Ascending aorta (tissue), 2 donors: ENCODE data around the gene GNMT. TPM values are rescaled to one million over a fixed set of nuclear protein-coding genes. Genes with fewer than 3 reads are reported as not detected.

Source experiments
- DNase-seq, 2 donors: peaks; one replicate each; pipeline ENCODE4 v3.0.0-alpha.2; 2019; ENCODE audit warnings: low spot score in 2 of 2
- H3K27ac ChIP-seq, 2 donors: fragments of 200-600 bp; sonication (generic); one replicate each; pipeline ENCODE4 v1.5.1; 2016 to 2017; ENCODE audit warnings: mild to moderate bottlenecking in 1 of 2
- H3K27me3 ChIP-seq: fragments of 200-600 bp; sonication (generic); one replicate; pipeline ENCODE4 v1.5.1; 2017
- H3K36me3 ChIP-seq, 2 donors: fragments of 200-600 bp; sonication (generic); one replicate each; pipeline ENCODE4 v1.5.1; 2016
- H3K4me1 ChIP-seq, 2 donors: fragments of 200-600 bp; sonication (generic); one replicate each; pipeline ENCODE4 v1.5.1; 2016 to 2017; ENCODE audit warnings: mild to moderate bottlenecking in 1 of 2
- H3K4me3 ChIP-seq, 2 donors: fragments of 200-600 bp; sonication (generic); one replicate each; pipeline ENCODE4 v1.5.1; 2016 to 2017; ENCODE audit warnings: mild to moderate bottlenecking in 1 of 2
- H3K9me3 ChIP-seq, 2 donors: fragments of 200-600 bp; sonication (generic); one replicate each; pipeline ENCODE4 v1.5.1; 2016
- intact Hi-C: fragments of 100-400 bp; cut with DNase I; formaldehyde crosslinking; loops from one replicate; pipeline ENCODE4 v1.15.1; 2023
- total RNA-seq: library from RNA; depleted of rRNA; stranded (reverse); fragments of >200 nt; gene quantifications from one replicate; pipeline ENCODE4 v1.1.0, GENCODE V29; 2016
- TF ChIP-seq, protein P1 (sequence below), 3 experiments: fragments of 200-600 bp in 2 of 3; fragments of 450-650 bp in 1 of 3; sonication (generic) in 2 of 3; IDR thresholded peaks; one replicate each; pipeline ENCODE4 v1.5.1; 2016 to 2019; ENCODE audit warnings: antibody characterized with exemption in 3 of 3, mild to moderate bottlenecking in 1 of 3, moderate library complexity in 1 of 3

GNMT gene
- total RNA-seq, 1 donor from 2014 or later, result not detected

DNA sequence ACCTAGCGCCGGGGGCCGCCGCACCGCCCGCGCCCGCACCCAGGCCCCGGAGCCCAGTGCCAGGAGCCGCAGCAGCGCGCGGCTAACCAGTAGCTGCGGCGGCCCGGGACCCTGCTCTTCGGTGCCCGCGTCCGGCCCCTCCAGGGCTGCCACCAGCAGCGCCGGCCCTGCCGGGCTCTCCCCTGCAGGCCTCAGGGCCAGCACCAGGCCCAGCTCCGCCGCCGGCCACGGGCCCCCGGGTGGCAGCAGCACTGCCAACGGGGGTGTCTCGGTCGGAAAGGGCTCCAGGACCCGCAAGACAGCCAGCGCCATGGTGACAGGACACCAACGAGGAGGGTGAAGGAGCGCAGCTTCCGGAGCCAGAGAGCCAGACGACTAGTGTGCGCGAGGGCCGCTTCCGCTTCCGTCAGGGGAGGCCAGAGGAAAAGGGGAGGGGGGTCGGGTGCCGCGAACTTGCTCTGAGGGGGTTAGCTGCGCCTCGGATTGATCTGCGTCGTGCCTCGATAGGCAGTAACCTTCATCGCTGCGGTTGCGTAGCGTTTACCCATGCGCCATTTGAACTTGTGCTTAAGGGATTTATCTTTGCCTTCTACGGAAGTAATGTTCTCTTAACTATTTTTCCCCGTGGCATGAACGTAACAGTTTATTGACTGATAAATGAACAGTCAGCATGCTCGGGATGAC, 18.4 kb downstream of the GNMT start, which contains the start of gene PEX6:
TSS of gene PEX6 (minus strand) at position 343 of the 684 bp plus-strand sequence. CDS start at position 312, 31 bp downstream.
- intact Hi-C loops, result loop anchor here (1.0 to 2.0 kb wide), 3 partner anchors 36 to 74 kb away; partner anchors contain the start of genes CNPY3, CUL7 and KLHDC3
- TF ChIP-seq, protein P1, sequence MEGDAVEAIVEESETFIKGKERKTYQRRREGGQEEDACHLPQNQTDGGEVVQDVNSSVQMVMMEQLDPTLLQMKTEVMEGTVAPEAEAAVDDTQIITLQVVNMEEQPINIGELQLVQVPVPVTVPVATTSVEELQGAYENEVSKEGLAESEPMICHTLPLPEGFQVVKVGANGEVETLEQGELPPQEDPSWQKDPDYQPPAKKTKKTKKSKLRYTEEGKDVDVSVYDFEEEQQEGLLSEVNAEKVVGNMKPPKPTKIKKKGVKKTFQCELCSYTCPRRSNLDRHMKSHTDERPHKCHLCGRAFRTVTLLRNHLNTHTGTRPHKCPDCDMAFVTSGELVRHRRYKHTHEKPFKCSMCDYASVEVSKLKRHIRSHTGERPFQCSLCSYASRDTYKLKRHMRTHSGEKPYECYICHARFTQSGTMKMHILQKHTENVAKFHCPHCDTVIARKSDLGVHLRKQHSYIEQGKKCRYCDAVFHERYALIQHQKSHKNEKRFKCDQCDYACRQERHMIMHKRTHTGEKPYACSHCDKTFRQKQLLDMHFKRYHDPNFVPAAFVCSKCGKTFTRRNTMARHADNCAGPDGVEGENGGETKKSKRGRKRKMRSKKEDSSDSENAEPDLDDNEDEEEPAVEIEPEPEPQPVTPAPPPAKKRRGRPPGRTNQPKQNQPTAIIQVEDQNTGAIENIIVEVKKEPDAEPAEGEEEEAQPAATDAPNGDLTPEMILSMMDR (IDR thresholded peaks at IDR 0.05), result no peak

DNA sequence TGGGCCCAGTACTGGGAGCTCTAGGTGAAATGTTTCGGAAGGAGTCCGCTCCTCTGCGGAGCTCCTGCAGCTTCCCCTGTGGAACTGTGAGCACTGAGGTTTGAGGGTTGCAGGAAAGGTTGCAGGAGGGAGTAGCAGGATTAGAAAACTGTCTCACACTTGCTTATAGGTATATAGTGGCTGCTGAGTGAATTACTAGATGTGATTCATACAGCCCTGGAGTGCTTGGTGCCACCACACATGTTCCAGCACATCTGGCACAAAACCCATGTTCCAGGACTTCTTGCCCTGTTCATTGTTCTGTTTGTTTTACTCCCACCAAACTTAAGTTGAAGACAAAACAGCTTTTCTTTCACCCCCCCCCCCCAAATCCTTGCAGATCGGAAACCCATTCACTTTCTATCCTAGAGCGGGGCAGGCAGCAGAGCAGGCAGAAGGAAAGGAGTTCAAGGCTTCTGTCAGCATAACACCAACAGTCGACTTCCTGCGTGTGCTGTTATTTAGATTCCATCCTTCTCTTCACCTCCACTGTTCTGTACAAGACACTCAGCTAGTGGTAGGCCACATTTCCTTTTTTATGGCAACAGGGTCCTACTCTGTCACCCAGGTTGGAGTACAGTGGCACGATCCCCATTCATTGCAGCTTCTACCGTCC, 19.1 kb downstream of the GNMT start:
- H3K4me1 ChIP-seq, result peaks cover 0 to 27% of the 10 kb centered on the region in 2 donors
- peak overlapping the region; percentile 84 to 92 for H3K4me3 ChIP-seq
- no peaks in the 10 kb centered on the region for H3K9me3 ChIP-seq
- TF ChIP-seq, protein P1 (IDR thresholded peaks at IDR 0.05), result peak in 1 of 3 experiments; percentile 27
- H3K36me3 ChIP-seq, result no peaks in the 10 kb centered on the region
- intact Hi-C loops, result loop anchor here (1.0 to 2.0 kb wide), 3 partner anchors 35 to 74 kb away; partner anchors contain the start of genes CNPY3, CUL7 and KLHDC3
- DNase-seq, result no peak
- no peaks in the 10 kb centered on the region for H3K27me3 ChIP-seq
- peak overlapping the region; percentile 85 to 90 for H3K27ac ChIP-seq

More for the DNA sequence above, 18.4 kb downstream of the GNMT start, which contains the start of gene PEX6:
- Histone ChIP-seq H3K9me3 (no peaks in the 10 kb centered on the region), H3K27ac (peak within 1 kb of the TSS; percentile 85 to 90), H3K36me3 (no peaks in the 10 kb centered on the region), H3K4me1 (peaks cover 0 to 27% of the 10 kb centered on the region in 2 donors), H3K4me3 (peak within 1 kb of the TSS; percentile 84 to 92), H3K27me3 (no peaks in the 10 kb centered on the region)
- peak; percentile 37 to 94 for DNase-seq

DNA sequence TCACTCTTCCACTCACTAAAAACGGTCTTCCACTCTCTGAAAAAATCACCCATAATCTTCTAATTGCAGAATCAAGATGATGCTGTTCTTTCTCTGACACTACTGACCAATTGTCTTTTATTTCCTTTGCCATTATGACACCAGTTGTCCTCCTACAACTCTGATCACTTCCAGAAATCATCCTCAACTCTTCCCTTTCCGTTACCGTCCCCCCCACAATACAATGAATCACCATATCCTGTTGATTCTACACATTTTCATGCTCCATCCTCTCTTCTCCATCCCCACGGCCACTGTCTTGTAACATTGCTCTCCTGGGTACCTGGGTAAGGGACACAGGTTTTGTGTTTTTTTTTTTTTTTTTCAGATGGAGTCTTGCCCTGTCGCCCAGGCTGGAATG, 21.3 kb downstream of the GNMT start:
- intact Hi-C loops, result no loop called here

DNA sequence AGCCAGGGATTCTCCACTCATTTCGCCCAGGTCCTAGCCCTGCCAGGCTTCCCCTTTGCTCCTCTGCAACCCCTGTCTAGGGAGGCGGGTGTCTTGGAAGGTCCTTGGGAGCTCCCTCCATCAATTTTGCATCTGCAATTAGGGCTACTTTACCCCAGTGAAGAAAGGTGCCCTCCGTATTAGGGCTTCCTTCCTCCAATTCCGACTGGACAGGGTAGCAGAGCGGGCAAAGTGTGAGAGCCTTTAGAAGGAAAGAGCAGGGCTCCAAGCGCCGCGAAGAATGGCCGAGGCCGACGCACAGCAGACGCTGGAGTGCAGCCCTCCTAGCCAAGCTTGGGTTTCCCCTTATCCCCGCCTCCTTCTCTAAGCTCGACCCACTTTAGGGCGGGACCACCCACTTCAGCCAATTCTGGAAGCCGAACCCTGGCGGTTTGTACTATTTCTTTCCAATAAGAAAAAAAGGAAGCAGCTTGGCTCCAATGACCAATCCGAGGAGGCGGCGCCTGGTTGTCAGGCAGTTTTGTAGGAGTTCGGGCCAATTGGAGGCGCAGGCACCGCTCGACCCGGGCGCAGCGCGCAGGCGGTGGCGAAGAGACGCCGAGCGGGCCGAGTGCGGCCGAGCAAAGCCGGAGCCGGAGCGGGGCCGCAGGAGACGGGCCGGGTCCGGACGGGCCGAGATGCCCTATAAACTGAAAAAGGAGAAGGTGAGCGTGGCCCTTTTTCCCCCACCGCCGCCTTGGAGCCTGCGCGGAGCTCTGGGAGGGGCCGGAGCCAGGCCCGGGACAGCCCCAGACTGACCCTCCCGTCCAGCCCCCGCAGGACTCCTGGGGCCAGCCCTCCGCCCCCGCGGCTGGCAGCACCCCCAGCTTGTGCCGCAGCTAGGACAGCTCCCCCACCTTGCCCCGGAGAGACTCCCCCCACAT, 23.7 kb downstream of the GNMT start, which contains the start of gene PPP2R5D:
TSS of gene PPP2R5D (plus strand) at position 570 of the 923 bp plus-strand sequence. CDS start at position 678, 108 bp downstream.
- peaks cover 18 to 47% of the 10 kb centered on the region in 2 donors for H3K4me1 ChIP-seq
- TF ChIP-seq, protein P1 (IDR thresholded peaks at IDR 0.05), result no peak

More for the DNA sequence above, 21.3 kb downstream of the GNMT start:
- H3K9me3 ChIP-seq, result no peaks in the 10 kb centered on the region
- TF ChIP-seq, protein P1 (IDR thresholded peaks at IDR 0.05), result no peak
- no peaks in the 10 kb centered on the region for H3K27me3 ChIP-seq
- H3K27ac ChIP-seq, result no peak overlapping the region
- H3K36me3 ChIP-seq, result no peaks in the 10 kb centered on the region
- peaks cover 14 to 46% of the 10 kb centered on the region in 2 donors for H3K4me1 ChIP-seq
- DNase-seq, result no peak
- no peak overlapping the region for H3K4me3 ChIP-seq

More for the DNA sequence above, 23.7 kb downstream of the GNMT start, which contains the start of gene PPP2R5D:
- intact Hi-C loops, result loop anchor here (1.0 to 2.0 kb wide), 3 partner anchors 29 to 75 kb away; partner anchors contain the start of genes CUL7, KLC4, MEA1 and MRPL2
- no peaks in the 10 kb centered on the region for H3K36me3 ChIP-seq
- peak within 1 kb of the TSS; percentile 69 to 99 for H3K4me3 ChIP-seq
- peak within 1 kb of the TSS; percentile 76 to 92 for H3K27ac ChIP-seq
- no peaks in the 10 kb centered on the region for H3K9me3 ChIP-seq
- peak; percentile 95 to 99 for DNase-seq
- no peaks in the 10 kb centered on the region for H3K27me3 ChIP-seq
